Superior temporal gyrus (tissue), 1 donor: ENCODE data around the gene CELA2A.
A peak's percentile ranks its signal among the peaks of the same experiment; 100 is the strongest.
"Not testable (repeated sequence)": the region's sequence is repeated elsewhere in the genome, so short reads cannot be mapped to it uniquely, and the experiment has no call there.

Experiments used
- DNase-seq: peaks from one replicate; pipeline ENCODE4 v3.0.0-alpha.2; 2016; ENCODE audit errors: extremely low spot score

Gene CELA2A

GRCh38 chr1:15468145-15468544, 11.6 kb downstream of the CELA2A start:
- no peak for DNase-seq

GRCh38 chr1:15469361-15469760, 12.8 kb downstream of the CELA2A start:
- DNase-seq = no peak

DNA sequence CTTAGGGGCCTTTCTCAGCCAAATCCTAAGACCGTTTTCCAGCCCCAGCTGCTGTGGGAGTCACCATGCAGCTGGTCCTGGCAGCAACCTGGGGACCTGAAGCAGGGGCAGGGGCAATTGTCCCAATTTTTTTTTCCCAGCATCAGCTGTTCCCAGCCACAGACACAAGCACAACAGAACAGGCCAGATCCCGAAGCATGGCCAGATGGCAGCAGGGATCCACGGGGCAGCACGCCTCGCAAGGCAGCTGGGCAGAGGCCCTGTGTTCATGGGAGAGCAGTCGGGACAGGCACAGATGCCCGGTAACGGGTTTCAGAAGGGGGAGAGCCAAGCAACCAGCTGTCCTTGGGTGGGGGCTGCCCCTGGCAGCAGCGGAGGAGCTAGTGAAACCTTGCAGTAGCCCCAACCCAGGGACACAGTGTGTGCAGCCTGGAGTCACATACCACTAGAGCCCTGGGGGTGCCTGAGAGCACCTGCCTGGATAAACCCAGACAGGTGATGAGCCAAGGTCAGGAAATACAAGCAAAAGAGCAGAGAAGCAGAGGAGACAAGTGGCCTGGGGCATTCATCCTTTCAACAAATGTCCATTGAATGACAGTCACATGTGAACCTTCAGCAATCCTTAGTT, 13.4 kb downstream of the CELA2A start:
- DNase-seq = not testable (repeated sequence)

DNA sequence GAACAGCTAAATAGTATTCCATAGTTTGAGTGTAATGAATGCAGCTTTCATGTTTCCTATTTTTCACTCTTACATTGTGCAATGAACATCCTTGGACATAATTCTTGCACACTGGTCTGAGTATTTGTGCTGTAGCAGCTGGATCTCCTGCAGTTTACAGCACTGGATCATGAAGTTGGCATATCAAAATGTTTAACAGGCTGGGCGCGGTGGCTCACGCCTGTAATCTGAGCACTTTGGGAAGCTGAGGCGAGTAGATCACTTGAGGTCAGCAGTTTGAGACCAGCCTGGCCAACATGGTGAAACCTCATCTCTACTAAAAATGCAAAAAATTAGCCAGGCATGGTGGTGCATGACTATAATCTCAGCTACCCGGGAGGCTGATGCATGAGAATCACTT, 14.5 kb downstream of the CELA2A start:
- DNase-seq = not testable (repeated sequence)

- not testable (repeated sequence) for DNase-seq
Measured at GRCh38 chr1:15471723-15472122, 15.2 kb downstream of the CELA2A start.

- DNase-seq = no peak
Measured at GRCh38 chr1:15472587-15472986, 16.1 kb downstream of the CELA2A start.

GRCh38 chr1:15475752-15476314, 19.3 kb downstream of the CELA2A start, which contains the start of gene CELA2B:
TSS of gene CELA2B (plus strand) at chr1:15476104. CDS start at chr1:15476126, 22 bp downstream.
- no peak for DNase-seq

- DNase-seq = no peak
Measured at GRCh38 chr1:15476927-15477326, 20.4 kb downstream of the CELA2A start.

DNA sequence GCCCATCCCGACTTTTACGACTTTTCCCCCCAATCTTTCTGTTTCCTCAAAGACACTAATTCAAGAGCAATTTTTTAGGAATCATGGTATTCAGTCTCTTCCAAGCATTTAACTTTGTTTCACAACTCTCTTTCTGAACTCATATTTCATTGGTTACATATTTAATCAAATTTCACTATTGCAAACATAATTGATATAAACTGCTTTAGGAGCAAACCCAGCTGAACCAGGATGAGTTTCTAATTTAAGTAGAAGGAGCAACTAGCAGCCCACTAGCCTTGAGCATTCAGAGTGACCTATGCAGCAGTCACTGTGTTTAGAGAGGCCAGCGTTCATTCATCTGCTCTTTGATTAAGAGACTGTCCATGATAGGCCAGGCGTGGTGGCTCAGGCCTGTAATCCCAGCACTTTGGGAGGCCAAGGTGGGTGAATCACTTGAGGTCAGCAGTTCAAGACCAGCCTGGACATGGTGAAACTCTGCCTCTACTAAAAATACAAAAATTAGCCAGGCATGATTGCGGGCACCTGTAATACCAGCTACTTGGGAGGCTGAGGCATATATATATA, 21.2 kb downstream of the CELA2A start:
- DNase-seq = no peak

- no peak for DNase-seq
Measured at GRCh38 chr1:15479654-15480347, 23.3 kb downstream of the CELA2A start.

- DNase-seq = not testable (repeated sequence)
Measured at GRCh38 chr1:15482455-15482854, 25.9 kb downstream of the CELA2A start.

DNA sequence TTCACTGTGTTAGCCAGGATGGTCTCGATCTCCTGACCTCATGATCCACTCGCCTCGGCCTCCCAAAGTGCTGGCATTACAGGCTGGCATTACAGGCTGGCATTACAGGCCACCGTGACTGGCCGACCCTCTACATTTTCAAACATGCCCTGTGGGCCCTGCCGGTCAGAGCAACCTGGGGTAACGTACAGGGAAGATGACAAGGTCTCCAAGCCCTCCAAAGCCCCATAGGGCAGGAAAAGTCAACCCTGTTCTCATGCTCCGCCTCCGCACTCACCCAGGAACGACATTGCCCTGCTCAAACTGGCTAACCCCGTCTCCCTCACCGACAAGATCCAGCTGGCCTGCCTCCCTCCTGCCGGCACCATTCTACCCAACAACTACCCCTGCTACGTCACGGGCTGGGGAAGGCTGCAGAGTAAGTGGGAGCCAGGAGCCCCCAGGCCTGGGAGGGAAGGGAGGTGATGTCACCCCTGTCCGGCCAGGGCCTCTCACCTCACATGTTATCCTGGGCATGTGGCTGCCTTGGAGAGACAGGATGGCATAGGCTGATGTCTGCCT, 26.5 kb downstream of the CELA2A start:
- not testable (repeated sequence) for DNase-seq

GRCh38 chr1:15483971-15484370, 27.4 kb downstream of the CELA2A start:
- DNase-seq = no peak

GRCh38 chr1:15484443-15484842, 27.9 kb downstream of the CELA2A start:
- not testable (repeated sequence) for DNase-seq

- no peak for DNase-seq
Measured at GRCh38 chr1:15485636-15486035, 29.1 kb downstream of the CELA2A start.

DNA sequence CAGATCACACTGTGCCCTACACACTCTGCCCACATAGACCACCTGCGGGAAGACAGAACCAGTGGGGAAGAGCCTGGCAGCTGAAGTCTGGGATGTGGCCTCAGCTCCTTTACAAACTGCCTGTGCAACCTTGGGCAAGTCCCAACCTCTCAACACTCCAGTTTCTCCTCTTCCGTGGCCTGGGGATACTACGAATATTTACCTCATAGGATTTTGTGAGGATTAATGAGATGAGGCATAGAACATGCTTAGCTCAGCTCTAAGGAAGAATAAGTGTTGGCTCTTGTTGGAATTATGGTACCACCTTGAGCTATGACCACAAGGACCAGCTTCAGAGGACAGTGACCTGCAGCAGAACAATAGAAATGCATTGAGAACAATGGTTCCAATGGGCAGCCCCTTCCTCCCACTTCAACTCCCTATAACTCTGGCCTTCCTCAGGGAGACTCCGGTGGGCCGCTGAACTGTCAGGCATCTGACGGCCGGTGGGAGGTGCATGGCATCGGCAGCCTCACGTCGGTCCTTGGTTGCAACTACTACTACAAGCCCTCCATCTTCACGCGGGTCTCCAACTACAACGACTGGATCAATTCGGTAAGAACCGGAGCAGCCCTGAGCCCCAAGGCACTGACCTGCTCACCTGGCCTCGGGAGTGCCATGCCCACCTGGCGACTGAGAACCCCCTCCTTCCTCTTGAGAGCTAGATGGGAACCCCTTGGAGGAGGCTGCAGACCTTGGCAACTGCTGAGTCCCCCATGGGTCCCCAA, 30.5 kb downstream of the CELA2A start:
- not testable (repeated sequence) for DNase-seq

DNA sequence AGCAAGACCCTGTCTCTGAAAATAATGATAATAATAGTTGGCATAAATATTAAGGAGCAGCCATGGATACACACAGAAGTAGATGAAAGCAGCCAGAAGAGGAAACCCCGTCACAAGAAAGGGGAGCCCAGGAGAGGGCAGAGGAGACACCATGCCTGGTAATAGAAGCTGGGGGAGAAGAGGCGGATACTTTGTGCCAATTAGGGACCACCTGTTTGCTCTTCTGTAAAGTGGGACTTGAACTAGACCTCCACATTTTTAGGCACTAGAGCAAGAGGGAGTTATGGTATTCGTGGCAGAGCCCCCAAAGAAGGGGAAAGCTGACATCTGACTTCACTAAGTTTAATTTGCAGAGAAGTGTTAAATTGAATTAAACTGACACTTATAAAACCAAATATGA, 31.8 kb downstream of the CELA2A start:
- no peak for DNase-seq

DNA sequence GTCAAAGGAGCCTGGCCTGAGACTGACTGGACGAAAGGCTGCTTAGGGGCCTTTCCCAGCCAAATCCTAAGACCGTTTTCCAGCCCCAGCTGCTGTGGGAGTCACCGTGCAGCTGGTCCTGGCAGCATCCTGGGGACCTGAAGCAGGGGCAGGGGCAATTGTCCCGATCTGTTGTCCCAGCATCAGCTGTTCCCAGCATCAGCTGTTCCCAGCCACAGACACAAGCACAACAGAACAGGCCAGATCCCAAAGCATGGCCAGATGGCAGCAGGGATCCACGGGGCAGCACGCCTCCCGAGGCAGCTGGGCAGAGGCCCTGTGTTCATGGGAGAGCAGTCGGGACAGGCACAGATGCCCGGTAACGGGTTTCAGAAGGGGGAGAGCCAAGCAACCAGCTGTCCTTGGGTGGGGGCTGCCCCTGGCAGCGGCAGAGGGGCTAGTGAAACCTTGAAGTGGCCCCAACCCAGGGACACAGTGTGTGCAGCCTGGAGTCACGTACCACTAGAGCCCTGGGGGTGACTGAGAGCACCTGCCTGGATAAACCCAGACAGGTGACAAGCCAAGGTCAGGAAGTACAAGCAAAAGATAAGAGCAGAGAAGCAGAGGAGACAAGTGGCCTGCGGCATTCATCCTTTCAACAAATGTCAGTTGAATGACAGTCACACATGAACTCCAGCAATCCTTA, 32.7 kb downstream of the CELA2A start:
- DNase-seq = peak; percentile 20

- DNase-seq = not testable (repeated sequence)
Measured at GRCh38 chr1:15491010-15491409, 34.5 kb downstream of the CELA2A start.

DNA sequence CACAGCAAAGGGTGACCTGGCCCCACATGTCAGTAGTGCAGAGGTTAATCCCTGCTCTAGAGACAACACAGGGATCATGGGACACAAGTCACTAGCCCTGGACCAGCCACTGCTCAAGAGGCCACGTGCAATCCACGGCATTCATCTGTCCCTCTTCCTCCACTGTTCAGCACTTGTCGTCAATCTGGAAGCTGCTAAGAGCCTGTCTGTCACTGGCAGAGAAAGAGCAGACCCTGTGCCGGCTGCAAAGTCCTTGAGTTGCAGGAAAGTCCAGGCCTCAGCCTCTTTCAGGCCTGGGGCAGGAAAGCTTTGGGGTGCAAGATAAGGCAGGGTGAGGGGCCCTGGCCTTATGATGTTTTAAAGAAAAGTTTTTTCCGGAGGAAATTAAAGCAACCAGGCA, 36.1 kb downstream of the CELA2A start:
- no peak for DNase-seq

DNA sequence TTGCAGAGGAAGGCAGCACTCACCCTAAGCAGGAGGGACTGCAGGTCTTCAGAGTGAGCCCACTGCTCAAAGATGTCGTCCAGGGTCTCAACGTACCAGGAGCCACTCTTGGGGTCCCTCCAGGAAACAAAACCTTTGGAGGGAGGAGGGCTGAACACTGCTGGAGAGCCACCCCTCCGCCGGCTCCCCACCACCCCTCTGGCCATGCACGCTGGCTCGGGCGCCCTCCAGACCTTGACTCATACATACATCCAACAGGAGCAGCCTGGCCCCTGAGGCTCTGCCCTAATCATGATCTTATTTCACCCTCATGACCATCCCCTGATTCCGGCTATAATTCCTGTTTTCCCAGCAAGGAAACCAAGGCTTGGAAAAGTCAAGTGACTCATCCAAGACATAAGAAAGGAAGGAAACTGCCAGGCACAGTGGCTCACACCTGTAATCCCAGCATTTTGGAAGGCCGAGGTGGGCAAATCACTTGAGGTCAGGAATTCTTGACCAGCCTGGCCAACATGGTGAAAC, 37.4 kb downstream of the CELA2A start:
- no peak for DNase-seq
